K562 (cell line): ENCODE results near the gene YPEL2. TPM values are rescaled to one million over a fixed set of nuclear protein-coding genes. Genes with fewer than 3 reads are reported as not detected.

Experiments used
- HEY1 ChIP-seq: fragments of 250-450 bp; sonication (Bioruptor Pico); IDR thresholded peaks from 2 replicates; pipeline ENCODE4 v1.5.0; 2020; ENCODE audit warnings: mild to moderate bottlenecking, moderate library complexity, borderline replicate concordance
- MBD2 ChIP-seq: sonication (generic); IDR thresholded peaks from 2 replicates; pipeline ENCODE4 v1.6.1; 2016; ENCODE audit warnings: low read depth, borderline replicate concordance
- MLLT1 ChIP-seq, 2 experiments: fragments of 450-650 bp; IDR thresholded peaks; 2 replicates each; pipeline ENCODE4 v1.6.1; 2016
- MTA1 ChIP-seq: fragments of 450-650 bp; IDR thresholded peaks from 2 replicates; pipeline ENCODE4 v1.6.1; 2017; ENCODE audit warnings: borderline replicate concordance
- POLR2H ChIP-seq: IDR thresholded peaks from 2 replicates; pipeline ENCODE4 v1.6.1; 2016; ENCODE audit warnings: missing genetic modification characterization, low read depth, mild to moderate bottlenecking, control low read depth, missing compliant biosample characterization, moderate library complexity
- SMARCE1 ChIP-seq: fragments of 450-650 bp; IDR thresholded peaks from 2 replicates; pipeline ENCODE4 v1.7.1; 2016; ENCODE audit warnings: mild to moderate bottlenecking
- SP1 ChIP-seq: sonication (generic); formaldehyde crosslinking; IDR thresholded peaks from 2 replicates; pipeline ENCODE4 v1.8.1; 2022; ENCODE audit warnings: mild to moderate bottlenecking, missing genetic modification reagents
- TCF15 ChIP-seq: fragments of 250-450 bp; sonication (Bioruptor Pico); IDR thresholded peaks from 2 replicates; pipeline ENCODE4 v1.8.0; 2022; ENCODE audit warnings: moderate library complexity, mild to moderate bottlenecking, inconsistent platforms
- ZBTB2 ChIP-seq: fragments of 450-650 bp; IDR thresholded peaks from 2 replicates; pipeline ENCODE4 v1.6.1; 2016; ENCODE audit warnings: antibody characterized with exemption
- ZNF140 ChIP-seq: fragments of 250-450 bp; sonication (Bioruptor Pico); IDR thresholded peaks from 2 replicates; pipeline ENCODE4 v1.8.0; 2021; ENCODE audit warnings: moderate library complexity, mild to moderate bottlenecking, inconsistent platforms
- ZNF318 ChIP-seq, 2 experiments: fragments of 450-650 bp; IDR thresholded peaks; 2 replicates each; pipeline ENCODE4 v1.6.1; 2016; ENCODE audit warnings: mild to moderate bottlenecking in 2 of 2, borderline replicate concordance in 1 of 2, low read depth in 1 of 2, moderate library complexity in 1 of 2
- ZNF354B ChIP-seq: fragments of 250-450 bp; sonication (Bioruptor Pico); IDR thresholded peaks from 2 replicates; pipeline ENCODE4 v1.4.0; 2020
- ZNF584 ChIP-seq: fragments of 200-800 bp; sonication (Bioruptor generic); IDR thresholded peaks from 2 replicates; pipeline ENCODE4 v1.6.1; 2016; ENCODE audit warnings: low read depth, mild to moderate bottlenecking, missing genetic modification characterization, missing compliant biosample characterization
- polyA plus RNA-seq, 8 experiments: library from polyadenylated mRNA; depleted of rRNA in 4 of 8; stranded (reverse) in 5 of 8; unstranded in 3 of 8; fragments of >200 nt; fragmentation: Nextera tagmentation in 2 of 8; fragmentation: Illumina TruSeq in 1 of 8; extraction: Ambion mirVana in 2 of 8; extraction: Trizol in 1 of 8; gene quantifications; 2 replicates each; pipeline versions ENCODE4 v1.2.1 to v1.2.3, GENCODE V29; 2011 to 2014; ENCODE audit warnings: inconsistent platforms in 1 of 8, missing spikeins in 1 of 8
- total RNA-seq, 7 experiments: library from RNA; depleted of rRNA in 6 of 7; stranded (reverse); fragments of >200 nt in 6 of 7; fragmentation: Illumina TruSeq in 2 of 7; extraction: Trizol in 2 of 7; gene quantifications; 2 replicates each; pipeline versions ENCODE4 v1.2.1 to v1.2.3, GENCODE V29; 2011 to 2021; ENCODE audit warnings: low replicate concordance in 1 of 7

The YPEL2 gene
- total and polyA plus RNA-seq, 9 of the 15 experiments (the other 6 are each of a cell fraction or from before 2014, with no cell fraction given) = 0.11 to 2.4 (median 0.47) TPM

- TF ChIP-seq ZNF318 (IDR thresholded peaks at IDR 0.05; ENCODE audit: borderline replicate concordance in 1 of 2, low read depth in 1 of 2) = peak; percentile 54 to 82; a peak in 2 of 4 replicates
- peak; percentile 80; the same call in 1 of the 2 replicates for TF ChIP-seq MTA1
- 0 out of 2 replicates have a peak, but pooled peaks have one; percentile 55 for TF ChIP-seq HEY1 (CRISPR knock-in tag)
- TF ChIP-seq ZNF584 (CRISPR knock-in tag) = peak; percentile 66; the same call in 1 of the 2 replicates
- TF ChIP-seq ZBTB2 = peak; percentile 55; the same call in 1 of the 2 replicates
- peak; percentile 56; the same call in 1 of the 2 replicates for TF ChIP-seq MBD2
- TF ChIP-seq POLR2H (tag) = peak; percentile 40; the same call in 1 of the 2 replicates
- TF ChIP-seq SP1 (CRISPR knock-in tag) = peak; percentile 87; the same call in 1 of the 2 replicates
- peak; percentile 66; the same call in 1 of the 2 replicates for TF ChIP-seq ZNF354B
- peak in 1 of 2 experiments; percentile 51; a peak in 1 of 4 replicates for TF ChIP-seq MLLT1 (IDR thresholded peaks at IDR 0.05)
- 0 out of 2 replicates have a peak, but pooled peaks have one; percentile 53 for TF ChIP-seq ZNF140 (CRISPR knock-in tag)
- peak; percentile 98 for TF ChIP-seq SMARCE1
- TF ChIP-seq TCF15 (CRISPR knock-in tag) = peak; percentile 95
These were observed 41.0 kb upstream of the YPEL2 start (continued) for GRCh38 chr17:59290302-59290998.
